ENCODE results near the gene TNFRSF4.

- TF ChIP-seq CTCF (IDR thresholded peaks at IDR 0.05 in 8 of 11, conservative IDR thresholded peaks at IDR 0.05 in 3 of 11) (no peak), POLR2A (IDR thresholded peaks at IDR 0.05) (no peak)
Observed at GRCh38 chr1:1226566-1227362, 12.8 kb upstream of the TNFRSF4 start.

Data from spleen (tissue), 7 donors.